ENCODE measurements around the gene LYZL2. TPM values are rescaled to one million over a fixed set of nuclear protein-coding genes. Genes with fewer than 3 reads are reported as not detected.

The LYZL2 gene
- total and polyA plus RNA-seq, 2 of the 8 experiments (the other 6 are each of a cell fraction or from before 2014, with no cell fraction given), result not detected

- TF ChIP-seq PHF8 (conservative IDR thresholded peaks at IDR 0.05; ENCODE audit: low read depth, low read length) (no peak), BCL11A (IDR thresholded peaks at IDR 0.05; ENCODE audit: low read depth in 2 of 2, low read length in 2 of 2) (no peak), SP4 (IDR thresholded peaks at IDR 0.05; ENCODE audit: low read length) (no peak), ATF3 (IDR thresholded peaks at IDR 0.05; ENCODE audit: insufficient read depth, low read depth, low read length) (no peak), RFX5 (IDR thresholded peaks at IDR 0.05; ENCODE audit: borderline replicate concordance, low read depth, low read length) (no peak), BACH1 (IDR thresholded peaks at IDR 0.05; ENCODE audit: low read length) (no peak), TCF12 (IDR thresholded peaks at IDR 0.05; ENCODE audit: low read depth, low read length) (no peak), TAF1 (IDR thresholded peaks at IDR 0.05; ENCODE audit: low read depth, low read length) (no peak), EGR1 (IDR thresholded peaks at IDR 0.05; ENCODE audit: borderline replicate concordance, low read depth, low read length) (no peak)
- H2BK20ac ChIP-seq (ENCODE audit: low read length), result no peak overlapping the region
- H3K4me1 ChIP-seq (replicated peaks in 1 of 4; ENCODE audit: control insufficient read depth in 3 of 4, insufficient read depth in 4 of 4, low read length in 3 of 4), result peaks cover 0 to under 1% (median 0%) of the 10 kb centered on the region in 4 experiments; a peak in 2 of 7 replicates
- H3K4ac ChIP-seq (replicated peaks; ENCODE audit: insufficient read length, low read depth, low read length), result no peak overlapping the region
- DNase-seq (ENCODE audit: low read depth in 1 of 2, low spot score in 2 of 2) (no peak), FAIRE-seq (no peak)
- no peak overlapping the region for H2BK5ac ChIP-seq (ENCODE audit: low read depth, low read length)
- no peak overlapping the region for H3K4me2 ChIP-seq (ENCODE audit: insufficient read depth in 1 of 2, low read depth in 2 of 2, low read length in 2 of 2)
- ChIA-PET POLR2A (ENCODE audit: partially characterized antibody) (no interaction called here), CTCF (ENCODE audit: partially characterized antibody) (interaction anchor here (0.8 to 2.3 kb wide), 4 partner anchors 12 to 256 kb away, joined by 3 to 11 read pairs (median 5); no protein-coding TSS in a partner anchor)
- H2BK15ac ChIP-seq (ENCODE audit: low read length), result no peak overlapping the region
- no peak overlapping the region for H2AFZ ChIP-seq (ENCODE audit: low read length)
- no peak overlapping the region for H4K8ac ChIP-seq (ENCODE audit: extremely low read depth, insufficient read depth, low read length)
- H3K4me3 ChIP-seq (ENCODE audit: extremely low read depth in 1 of 4, insufficient read depth in 2 of 4, low read depth in 3 of 4, low read length in 4 of 4), result no peak overlapping the region
- no peaks in the 10 kb centered on the region for H3K23me2 ChIP-seq (ENCODE audit: low read depth, low read length)
- H2BK12ac ChIP-seq (ENCODE audit: low read depth, low read length), result no peak overlapping the region
- H3K79me1 ChIP-seq (ENCODE audit: low read depth, low read length), result no peaks in the 10 kb centered on the region
- H2BK120ac ChIP-seq (replicated peaks; ENCODE audit: low read depth, low read length), result no peak overlapping the region
- no peak overlapping the region for H3K27ac ChIP-seq (ENCODE audit: low read depth, low read length)
- peaks cover 0 to 8% (median 2%) of the 10 kb centered on the region in 4 experiments; a peak in 5 of 7 replicates for H3K27me3 ChIP-seq (replicated peaks in 1 of 4; ENCODE audit: control insufficient read depth in 3 of 4, extremely low read depth in 1 of 4, insufficient read depth in 3 of 4, low read length in 3 of 4)
- WGBS, 2 experiments (ENCODE audit: extremely low coverage in 1 of 2, insufficient coverage in 1 of 2, insufficient read length in 1 of 2, insufficient replicate concordance in 2 of 2, low coverage in 1 of 2, low lambda C conversion rate in 2 of 2, missing lambda C conversion rate in 1 of 2), result 92% methylated on average over 2 of the region's 3 CpGs; no CpG with 5 or more reads in 1 of the 2 experiments
- no peak overlapping the region for H3K23ac ChIP-seq (ENCODE audit: insufficient read length)
- H4K20me1 ChIP-seq (replicated peaks in 1 of 2; ENCODE audit: control insufficient read depth in 1 of 2, insufficient read depth in 2 of 2, low read length in 2 of 2), result no peaks in the 10 kb centered on the region
- no peaks in the 10 kb centered on the region for H3K9me3 ChIP-seq (ENCODE audit: insufficient read depth in 2 of 2, low read depth in 1 of 2, low read length in 1 of 2)
- no peaks in the 10 kb centered on the region for H3K36me3 ChIP-seq (ENCODE audit: control insufficient read depth in 2 of 4, insufficient read depth in 4 of 4, low read length in 3 of 4)
- H3K9ac ChIP-seq (replicated peaks in 1 of 4; ENCODE audit: extremely low read depth in 1 of 4, low read depth in 3 of 4, low read length in 3 of 4), result no peak overlapping the region
- H3K18ac ChIP-seq (ENCODE audit: extremely low read depth, low read length), result no peak overlapping the region
- H2AK5ac ChIP-seq (ENCODE audit: low read depth, low read length), result no peak overlapping the region
- no peak overlapping the region for H4K5ac ChIP-seq (ENCODE audit: insufficient read length, low read depth, low read length)
- H3K79me2 ChIP-seq (ENCODE audit: control insufficient read depth in 1 of 2, insufficient read depth in 2 of 2, low read length in 2 of 2), result no peaks in the 10 kb centered on the region
- no peak overlapping the region for H3K14ac ChIP-seq (ENCODE audit: insufficient read length)
- H3K56ac ChIP-seq (replicated peaks; ENCODE audit: insufficient read length, low read depth, low read length), result no peak overlapping the region
- H4K91ac ChIP-seq (replicated peaks; ENCODE audit: insufficient read length, low read length), result no peak overlapping the region
Measured at GRCh38 chr10:30603589-30603988, 26.0 kb downstream of the LYZL2 start.
